ENCODE data around the gene PTTG1IP2.
A peak's percentile ranks its signal among the peaks of the same experiment; 100 is the strongest.
"Not testable (repeated sequence)": the region's sequence is repeated elsewhere in the genome, so short reads cannot be mapped to it uniquely, and the experiment has no call there.

Gene PTTG1IP2

GRCh38 chr7:90453259-90453891 lies 16.1 kb upstream of the PTTG1IP2 start:
- Histone ChIP-seq H3K9me3 (ENCODE audit: control insufficient read depth in 5 of 5, low read length in 5 of 5) (no peaks in the 10 kb centered on the region), H3K4me3 (ENCODE audit: low read depth in 1 of 5, low read length in 5 of 5) (no peak overlapping the region), H3K27me3 (ENCODE audit: control insufficient read depth in 5 of 5, insufficient read depth in 4 of 5, low read length in 5 of 5) (no peaks in the 10 kb centered on the region), H3K4me1 (ENCODE audit: control insufficient read depth in 5 of 5, insufficient read depth in 5 of 5, low read length in 5 of 5) (peaks cover 0 to 5% (median 4%) of the 10 kb centered on the region in 5 donors), H3K36me3 (ENCODE audit: control insufficient read depth in 5 of 5, insufficient read depth in 5 of 5, low read length in 5 of 5) (no peaks in the 10 kb centered on the region), H3K27ac (ENCODE audit: low read depth, low read length) (no peak overlapping the region), H3K9ac (ENCODE audit: low read length in 5 of 5) (no peak overlapping the region)

- Histone ChIP-seq H3K9ac (ENCODE audit: low read length in 5 of 5) (no peak overlapping the region), H3K27me3 (ENCODE audit: control insufficient read depth in 5 of 5, insufficient read depth in 4 of 5, low read length in 5 of 5) (no peaks in the 10 kb centered on the region), H3K27ac (ENCODE audit: low read depth, low read length) (no peak overlapping the region)
Measured at GRCh38 chr7:90453931-90454330, 15.5 kb upstream of the PTTG1IP2 start.

GRCh38 chr7:90455163-90456030 lies 14.0 kb upstream of the PTTG1IP2 start:
- Histone ChIP-seq H3K27me3 (ENCODE audit: control insufficient read depth in 5 of 5, insufficient read depth in 4 of 5, low read length in 5 of 5) (no peaks in the 10 kb centered on the region), H3K4me3 (ENCODE audit: low read depth in 1 of 5, low read length in 5 of 5) (peak overlapping the region in 4 of 5 donors; percentile 29 to 56 (median 46)), H3K36me3 (ENCODE audit: control insufficient read depth in 5 of 5, insufficient read depth in 5 of 5, low read length in 5 of 5) (no peaks in the 10 kb centered on the region), H3K9me3 (ENCODE audit: control insufficient read depth in 5 of 5, low read length in 5 of 5) (no peaks in the 10 kb centered on the region), H3K9ac (ENCODE audit: low read length in 5 of 5) (peak overlapping the region in 2 of 5 donors; percentile 6 to 17), H3K4me1 (ENCODE audit: control insufficient read depth in 5 of 5, insufficient read depth in 5 of 5, low read length in 5 of 5) (peaks cover 0 to 5% (median 4%) of the 10 kb centered on the region in 5 donors), H3K27ac (ENCODE audit: low read depth, low read length) (no peak overlapping the region)

More at GRCh38 chr7:90453931-90454330, 15.5 kb upstream of the PTTG1IP2 start:
- no peaks in the 10 kb centered on the region for H3K9me3 ChIP-seq (ENCODE audit: control insufficient read depth in 5 of 5, low read length in 5 of 5)
- H3K4me3 ChIP-seq (ENCODE audit: low read depth in 1 of 5, low read length in 5 of 5): no peak overlapping the region
- H3K4me1 ChIP-seq (ENCODE audit: control insufficient read depth in 5 of 5, insufficient read depth in 5 of 5, low read length in 5 of 5): peaks cover 0 to 5% (median 4%) of the 10 kb centered on the region in 5 donors
- H3K36me3 ChIP-seq (ENCODE audit: control insufficient read depth in 5 of 5, insufficient read depth in 5 of 5, low read length in 5 of 5): no peaks in the 10 kb centered on the region

DNA sequence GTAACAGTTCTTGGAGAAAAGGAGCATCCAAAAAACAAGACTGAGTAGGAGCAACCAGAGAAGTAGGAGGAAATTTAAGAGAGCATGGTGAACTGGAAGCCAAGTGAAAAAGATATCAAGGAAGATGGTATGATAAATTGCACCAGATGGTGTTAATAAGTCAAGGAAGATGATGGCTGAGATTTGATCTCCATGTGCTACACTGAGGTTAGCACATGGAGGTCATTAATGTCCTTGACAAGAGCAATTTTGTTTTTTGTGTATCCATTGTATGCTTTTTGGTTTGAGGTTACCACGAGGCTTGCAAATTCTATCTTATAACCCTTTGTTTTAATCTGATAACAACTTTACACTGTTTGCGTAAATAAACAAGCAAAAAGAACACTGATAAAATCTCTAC lies 11.3 kb upstream of the PTTG1IP2 start:
- no peaks in the 10 kb centered on the region for H3K9me3 ChIP-seq (ENCODE audit: control insufficient read depth in 5 of 5, low read length in 5 of 5)
- H3K27me3 ChIP-seq (ENCODE audit: control insufficient read depth in 5 of 5, insufficient read depth in 4 of 5, low read length in 5 of 5): no peaks in the 10 kb centered on the region
- H3K27ac ChIP-seq (ENCODE audit: low read depth, low read length): no peak overlapping the region
- H3K9ac ChIP-seq (ENCODE audit: low read length in 5 of 5): no peak overlapping the region
- no peak overlapping the region for H3K4me3 ChIP-seq (ENCODE audit: low read depth in 1 of 5, low read length in 5 of 5)
- no peaks in the 10 kb centered on the region for H3K36me3 ChIP-seq (ENCODE audit: control insufficient read depth in 5 of 5, insufficient read depth in 5 of 5, low read length in 5 of 5)
- peaks cover 0 to 8% (median 4%) of the 10 kb centered on the region in 5 donors for H3K4me1 ChIP-seq (ENCODE audit: control insufficient read depth in 5 of 5, insufficient read depth in 5 of 5, low read length in 5 of 5)

- no peak overlapping the region for H3K9ac ChIP-seq (ENCODE audit: low read length in 5 of 5)
- no peak overlapping the region for H3K4me3 ChIP-seq (ENCODE audit: low read depth in 1 of 5, low read length in 5 of 5)
- peaks cover 0 to 12% (median 8%) of the 10 kb centered on the region in 5 donors for H3K4me1 ChIP-seq (ENCODE audit: control insufficient read depth in 5 of 5, insufficient read depth in 5 of 5, low read length in 5 of 5)
- H3K9me3 ChIP-seq (ENCODE audit: control insufficient read depth in 5 of 5, low read length in 5 of 5): no peaks in the 10 kb centered on the region
- no peaks in the 10 kb centered on the region for H3K36me3 ChIP-seq (ENCODE audit: control insufficient read depth in 5 of 5, insufficient read depth in 5 of 5, low read length in 5 of 5)
- no peak overlapping the region for H3K27ac ChIP-seq (ENCODE audit: low read depth, low read length)
- H3K27me3 ChIP-seq (ENCODE audit: control insufficient read depth in 5 of 5, insufficient read depth in 4 of 5, low read length in 5 of 5): no peaks in the 10 kb centered on the region
Measured at GRCh38 chr7:90459888-90460287, 9.6 kb upstream of the PTTG1IP2 start.

DNA sequence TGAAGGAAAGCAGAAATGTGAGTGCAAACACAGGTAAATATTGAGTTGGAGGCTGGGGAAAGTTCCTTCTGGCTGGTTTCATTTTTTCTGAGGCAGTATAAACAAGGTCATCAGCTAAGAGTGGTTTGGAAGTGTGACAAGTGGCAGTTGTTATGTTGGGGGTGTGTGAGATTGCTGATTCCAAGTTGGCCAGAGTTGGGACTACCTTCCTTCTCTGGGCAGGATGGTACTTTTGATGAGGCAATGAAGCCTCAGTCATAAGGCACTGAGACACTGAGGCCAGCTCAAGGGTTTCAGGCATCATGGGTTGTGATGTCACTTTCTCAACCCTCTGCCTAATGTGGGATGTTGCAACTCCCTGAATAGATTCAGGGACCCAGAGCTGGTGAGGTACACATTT lies 8.2 kb upstream of the PTTG1IP2 start:
- H3K36me3 ChIP-seq (ENCODE audit: control insufficient read depth in 5 of 5, insufficient read depth in 5 of 5, low read length in 5 of 5): no peaks in the 10 kb centered on the region
- no peak overlapping the region for H3K27ac ChIP-seq (ENCODE audit: low read depth, low read length)
- H3K9ac ChIP-seq (ENCODE audit: low read length in 5 of 5): no peak overlapping the region
- peaks cover 0 to 14% (median 4%) of the 10 kb centered on the region in 5 donors for H3K4me1 ChIP-seq (ENCODE audit: control insufficient read depth in 5 of 5, insufficient read depth in 5 of 5, low read length in 5 of 5)
- no peaks in the 10 kb centered on the region for H3K9me3 ChIP-seq (ENCODE audit: control insufficient read depth in 5 of 5, low read length in 5 of 5)
- no peaks in the 10 kb centered on the region for H3K27me3 ChIP-seq (ENCODE audit: control insufficient read depth in 5 of 5, insufficient read depth in 4 of 5, low read length in 5 of 5)
- no peak overlapping the region for H3K4me3 ChIP-seq (ENCODE audit: low read depth in 1 of 5, low read length in 5 of 5)

GRCh38 chr7:90463151-90463628 lies 6.2 kb upstream of the PTTG1IP2 start:
- H3K9me3 ChIP-seq (ENCODE audit: control insufficient read depth in 5 of 5, low read length in 5 of 5); H3K27me3 ChIP-seq (ENCODE audit: control insufficient read depth in 5 of 5, insufficient read depth in 4 of 5, low read length in 5 of 5); H3K36me3 ChIP-seq (ENCODE audit: control insufficient read depth in 5 of 5, insufficient read depth in 5 of 5, low read length in 5 of 5): not testable (repeated sequence)
- H3K27ac ChIP-seq (ENCODE audit: low read depth, low read length): peak overlapping the region; percentile 52
- peak overlapping the region in 2 of 5 donors; percentile 52 to 61 for H3K9ac ChIP-seq (ENCODE audit: low read length in 5 of 5)
- H3K4me3 ChIP-seq (ENCODE audit: low read depth in 1 of 5, low read length in 5 of 5): peak overlapping the region; percentile 54 to 76 (median 60)
- peaks cover 0 to 15% (median 4%) of the 10 kb centered on the region in 5 donors for H3K4me1 ChIP-seq (ENCODE audit: control insufficient read depth in 5 of 5, insufficient read depth in 5 of 5, low read length in 5 of 5)

DNA sequence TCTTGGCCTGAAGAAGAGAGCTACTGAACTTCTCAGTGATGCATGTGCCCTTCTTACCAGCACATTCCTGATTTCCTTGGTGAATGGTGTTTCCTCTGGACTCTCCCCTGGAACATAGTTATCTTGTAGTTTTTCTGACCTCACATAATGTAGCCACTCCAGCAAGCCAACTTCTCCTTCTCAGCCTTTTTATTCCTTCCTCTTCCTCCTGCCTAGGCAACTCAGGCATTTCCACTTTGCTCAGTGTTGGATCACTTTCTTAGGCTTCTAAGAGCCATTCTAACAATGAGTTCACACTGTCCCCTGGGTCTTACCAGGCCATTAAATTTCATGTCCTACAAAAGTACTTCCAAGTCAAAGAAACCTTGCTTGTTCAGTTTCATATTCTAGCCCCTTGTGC lies 3.6 kb upstream of the PTTG1IP2 start:
- Histone ChIP-seq H3K9me3 (ENCODE audit: control insufficient read depth in 5 of 5, low read length in 5 of 5) (no peaks in the 10 kb centered on the region), H3K27me3 (ENCODE audit: control insufficient read depth in 5 of 5, insufficient read depth in 4 of 5, low read length in 5 of 5) (no peaks in the 10 kb centered on the region), H3K36me3 (ENCODE audit: control insufficient read depth in 5 of 5, insufficient read depth in 5 of 5, low read length in 5 of 5) (no peaks in the 10 kb centered on the region), H3K4me3 (ENCODE audit: low read depth in 1 of 5, low read length in 5 of 5) (no peak overlapping the region), H3K27ac (ENCODE audit: low read depth, low read length) (no peak overlapping the region), H3K4me1 (ENCODE audit: control insufficient read depth in 5 of 5, insufficient read depth in 5 of 5, low read length in 5 of 5) (peaks cover 0 to 15% (median 4%) of the 10 kb centered on the region in 5 donors), H3K9ac (ENCODE audit: low read length in 5 of 5) (no peak overlapping the region)

GRCh38 chr7:90472805-90473540 lies 3.5 kb downstream of the PTTG1IP2 start:
- no peaks in the 10 kb centered on the region for H3K36me3 ChIP-seq (ENCODE audit: control insufficient read depth in 5 of 5, insufficient read depth in 5 of 5, low read length in 5 of 5)
- H3K4me3 ChIP-seq (ENCODE audit: low read depth in 1 of 5, low read length in 5 of 5): no peak overlapping the region
- no peak overlapping the region for H3K9ac ChIP-seq (ENCODE audit: low read length in 5 of 5)
- H3K4me1 ChIP-seq (ENCODE audit: control insufficient read depth in 5 of 5, insufficient read depth in 5 of 5, low read length in 5 of 5): no peaks in the 10 kb centered on the region
- no peaks in the 10 kb centered on the region for H3K9me3 ChIP-seq (ENCODE audit: control insufficient read depth in 5 of 5, low read length in 5 of 5)
- no peak overlapping the region for H3K27ac ChIP-seq (ENCODE audit: low read depth, low read length)
- no peaks in the 10 kb centered on the region for H3K27me3 ChIP-seq (ENCODE audit: control insufficient read depth in 5 of 5, insufficient read depth in 4 of 5, low read length in 5 of 5)

Measured in subcutaneous abdominal adipose tissue (tissue), 5 donors.